SK-MEL-5 (cell line): Measurements from ENCODE around the gene NEU2. TPM values are rescaled to one million over a fixed set of nuclear protein-coding genes. Genes with fewer than 3 reads are reported as not detected.
"Not testable (repeated sequence)": the region's sequence is repeated elsewhere in the genome, so short reads cannot be mapped to it uniquely, and the experiment has no call there.

Source experiments
- DNase-seq: peaks from one replicate; pipeline ENCODE4 v3.0.0-alpha.2; 2016; ENCODE audit warnings: low read depth, low spot score
- in situ Hi-C: cut with HindIII; loops from 2 replicates; pipeline ENCODE4 v1.10.0; 2016; ENCODE audit warnings: low sequenced_read_pairs, high pct_unique_total_duplicates, low pct_unique_long_range_greater_than_20kb
- total RNA-seq: library from RNA; depleted of rRNA; stranded (reverse); fragments of >200 nt; shearing (Covaris generic); gene quantifications from 2 replicates; pipeline ENCODE4 v1.2.3, GENCODE V29; 2014

Gene NEU2
- total RNA-seq, 1 experiment from 2014 or later: not detected

- in situ Hi-C loops: no loop called here
- no peak for DNase-seq
Observed at GRCh38 chr2:233061591-233062450, 29.3 kb downstream of the NEU2 start.

GRCh38 chr2:233062451-233062850 lies 30.0 kb downstream of the NEU2 start:
- in situ Hi-C loops: no loop called here
- no peak for DNase-seq

- DNase-seq: no peak
- in situ Hi-C loops: no loop called here
Observed at GRCh38 chr2:233062946-233063268, 30.4 kb downstream of the NEU2 start.

GRCh38 chr2:233063269-233063975 lies 30.9 kb downstream of the NEU2 start:
- DNase-seq: no peak
- in situ Hi-C loops: no loop called here

- DNase-seq: no peak
- in situ Hi-C loops: no loop called here
Observed at GRCh38 chr2:233063976-233064411, 31.5 kb downstream of the NEU2 start.

- in situ Hi-C loops: no loop called here
- DNase-seq: no peak
Observed at GRCh38 chr2:233064530-233065199, 32.2 kb downstream of the NEU2 start.

- in situ Hi-C loops, DNase-seq: not testable (repeated sequence)
Observed at GRCh38 chr2:233065200-233065589, 32.7 kb downstream of the NEU2 start.

GRCh38 chr2:233065954-233066470 lies 33.5 kb downstream of the NEU2 start:
- in situ Hi-C loops: no loop called here
- no peak for DNase-seq

- in situ Hi-C loops: no loop called here
- DNase-seq: no peak
Observed at GRCh38 chr2:233068762-233069418, 36.4 kb downstream of the NEU2 start.

GRCh38 chr2:233072838-233073237 lies 40.4 kb downstream of the NEU2 start:
- in situ Hi-C loops: no loop called here
- DNase-seq: no peak

GRCh38 chr2:233074106-233074505 lies 41.6 kb downstream of the NEU2 start:
- no peak for DNase-seq
- in situ Hi-C loops: no loop called here

GRCh38 chr2:233075141-233075965 lies 42.9 kb downstream of the NEU2 start:
- no peak for DNase-seq
- in situ Hi-C loops: no loop called here

- in situ Hi-C loops: no loop called here
Observed at GRCh38 chr2:233075966-233076339, 43.5 kb downstream of the NEU2 start.

GRCh38 chr2:233076749-233077148 lies 44.3 kb downstream of the NEU2 start:
- in situ Hi-C loops: no loop called here
- DNase-seq: no peak

More at GRCh38 chr2:233075966-233076339, 43.5 kb downstream of the NEU2 start:
- DNase-seq: no peak

- DNase-seq: no peak
- in situ Hi-C loops: no loop called here
Observed at GRCh38 chr2:233079473-233079877, 47.0 kb downstream of the NEU2 start.

- no peak for DNase-seq
- in situ Hi-C loops: no loop called here
Observed at GRCh38 chr2:233079953-233080835, 47.7 kb downstream of the NEU2 start.
